ENCODE results near the gene EFNA2. TPM values are rescaled to one million over a fixed set of nuclear protein-coding genes. Genes with fewer than 3 reads are reported as not detected.

Gene EFNA2
- total RNA-seq, 1 experiment from 2014 or later, result not detected

DNA sequence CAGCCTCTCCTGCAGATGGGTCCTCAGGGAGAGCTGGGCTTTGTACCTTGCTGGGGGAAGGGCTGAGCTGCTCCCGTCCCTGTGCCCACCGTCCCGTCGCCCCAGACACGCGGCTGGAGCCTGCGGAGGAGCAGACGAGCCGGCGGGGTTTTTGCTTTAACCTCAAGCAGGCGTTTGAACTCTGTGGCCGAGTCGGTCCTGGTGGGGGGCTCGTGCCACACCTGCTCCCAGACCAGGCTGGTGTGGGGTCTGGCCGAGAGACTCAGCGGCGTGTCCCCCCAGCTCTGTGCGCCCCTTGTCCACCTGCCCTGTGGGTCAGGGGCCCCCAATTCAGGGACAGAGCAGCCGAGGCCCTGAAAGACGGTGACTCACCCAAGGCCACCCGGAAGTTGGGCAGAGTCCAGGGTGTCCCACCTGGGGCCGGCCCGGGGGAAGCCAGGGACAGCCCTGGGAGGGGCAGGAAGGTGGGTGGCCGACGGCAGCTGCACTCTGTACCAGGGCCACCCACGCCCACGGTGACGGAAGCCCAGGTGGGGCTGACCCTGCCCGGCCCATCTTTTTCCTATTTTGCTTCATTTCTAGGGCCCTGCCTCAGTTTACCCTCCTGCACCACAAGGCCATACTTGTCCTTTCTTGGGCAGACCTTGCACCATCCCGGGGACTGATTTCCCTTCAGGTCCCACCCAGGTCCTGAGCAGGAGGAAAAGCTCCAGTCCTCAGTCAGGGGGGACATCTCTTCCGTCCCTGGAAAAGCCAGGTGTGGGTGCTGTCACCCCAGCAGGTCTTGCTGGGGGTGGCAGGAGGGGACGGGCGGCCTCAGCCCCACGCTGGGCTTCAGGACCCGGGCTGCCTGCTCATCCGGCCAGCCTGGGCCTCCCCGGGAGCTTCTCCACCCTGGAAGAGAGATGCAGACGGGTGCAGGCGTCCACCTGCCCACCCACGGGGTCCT lies 5.3 kb downstream of the EFNA2 start:
- H3K27me3 ChIP-seq (ENCODE audit: low read length), result peaks cover 41% of the 10 kb centered on the region
- H4K20me1 ChIP-seq (ENCODE audit: low read length), result no peaks in the 10 kb centered on the region
- BruUV-seq (replicated peaks), result no TSS peak
- CTCF ChIA-PET, result interaction anchor here (0.7 kb wide), 1 partner anchor 118 kb away, joined by 16 read pairs; no protein-coding TSS in a partner anchor
- no peaks in the 10 kb centered on the region for H3K79me2 ChIP-seq (ENCODE audit: low read length)
- H3K9ac ChIP-seq (ENCODE audit: low read length), result no peak overlapping the region
- no peak overlapping the region for H3K4me3 ChIP-seq (ENCODE audit: low read length)
- H3K9me3 ChIP-seq (ENCODE audit: low read length), result no peaks in the 10 kb centered on the region
- H3K9me2 ChIP-seq (replicated peaks; ENCODE audit: low read length), result no peaks in the 10 kb centered on the region
- DNase-seq, result no peak
- no peaks in the 10 kb centered on the region for H3K4me1 ChIP-seq (ENCODE audit: insufficient read depth, low read length)
- ATAC-seq, result no peak
- POLR2A ChIA-PET (ENCODE audit: unreplicated experiment), result interaction anchor here (0.7 kb wide), 1 partner anchor 22 kb away, joined by 5 read pairs; the partner anchor contains the start of gene CIRBP
- TF ChIP-seq CTCF (conservative IDR thresholded peaks at IDR 0.05; ENCODE audit: low read depth, low read length) (no peak), EZH2 (IDR thresholded peaks at IDR 0.05; ENCODE audit: low read length, unreplicated experiment) (no peak), EZH2phosphoT487 (IDR thresholded peaks at IDR 0.05; ENCODE audit: borderline replicate concordance, low read length) (no peak)
- H3K36me3 ChIP-seq (ENCODE audit: low read depth, low read length), result no peaks in the 10 kb centered on the region
- H3F3A ChIP-seq (ENCODE audit: low read length, unreplicated experiment), result no peaks in the 10 kb centered on the region
- no peak overlapping the region for H2AFZ ChIP-seq (ENCODE audit: low read length)
- H3K4me2 ChIP-seq (ENCODE audit: low read length), result no peak overlapping the region
- intact Hi-C loops (cut with micrococcal nuclease), result no loop called here
- H3K27ac ChIP-seq (ENCODE audit: low read length), result no peak overlapping the region

DNA sequence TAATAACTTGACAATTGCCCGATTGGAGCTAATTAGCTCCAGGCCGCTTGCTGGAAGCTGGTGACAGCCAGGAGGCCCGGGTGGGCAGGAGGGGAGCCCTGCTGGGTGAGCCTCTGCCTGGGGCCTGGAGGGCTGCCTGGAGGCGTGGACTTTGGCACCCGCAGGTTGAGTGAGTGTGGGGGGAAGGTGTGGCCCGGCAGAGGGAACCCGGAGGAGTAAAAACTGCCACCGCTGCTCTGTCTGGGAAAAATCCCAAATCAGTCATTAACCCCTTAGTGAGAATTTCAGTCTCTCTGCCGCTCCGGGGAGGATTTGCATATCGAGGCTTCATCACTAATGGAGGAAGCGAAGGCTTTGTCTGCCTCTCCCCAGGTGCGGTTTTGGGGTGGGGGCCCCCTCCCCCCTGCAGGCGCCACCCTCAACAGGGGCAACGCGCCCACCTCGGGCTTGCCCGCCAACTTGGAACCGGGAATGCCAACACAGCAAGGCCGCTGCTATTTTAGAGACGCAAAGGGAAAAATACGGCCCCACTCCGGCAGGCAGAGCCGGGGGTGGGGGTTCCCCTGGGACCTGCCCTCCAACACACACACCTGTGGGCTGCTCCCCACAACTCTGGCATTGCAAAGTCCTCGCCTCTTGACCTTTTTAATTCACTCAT lies 6.2 kb downstream of the EFNA2 start:
- Histone ChIP-seq H3K36me3 (ENCODE audit: low read depth, low read length) (no peaks in the 10 kb centered on the region), H3K4me2 (ENCODE audit: low read length) (peak overlapping the region; percentile 26; the same call in 1 of the 2 replicates), H3F3A (ENCODE audit: low read length, unreplicated experiment) (no peaks in the 10 kb centered on the region), H2AFZ (ENCODE audit: low read length) (no peak overlapping the region), H3K4me1 (ENCODE audit: insufficient read depth, low read length) (no peaks in the 10 kb centered on the region), H3K9ac (ENCODE audit: low read length) (no peak overlapping the region), H3K4me3 (ENCODE audit: low read length) (no peak overlapping the region), H3K79me2 (ENCODE audit: low read length) (no peaks in the 10 kb centered on the region), H3K9me2 (replicated peaks; ENCODE audit: low read length) (no peaks in the 10 kb centered on the region), H3K27ac (ENCODE audit: low read length) (no peak overlapping the region), H4K20me1 (ENCODE audit: low read length) (no peaks in the 10 kb centered on the region), H3K27me3 (ENCODE audit: low read length) (peaks cover 35% of the 10 kb centered on the region), H3K9me3 (ENCODE audit: low read length) (no peaks in the 10 kb centered on the region)
- POLR2A ChIA-PET (ENCODE audit: unreplicated experiment), result interaction anchor here (0.7 kb wide), 1 partner anchor 23 kb away, joined by 5 read pairs; the partner anchor contains the start of gene CIRBP
- no TSS peak for BruUV-seq (replicated peaks)
- no peak for TF ChIP-seq EZH2 (IDR thresholded peaks at IDR 0.05; ENCODE audit: low read length, unreplicated experiment)
- no peak for TF ChIP-seq CTCF (conservative IDR thresholded peaks at IDR 0.05; ENCODE audit: low read depth, low read length)
- DNase-seq (no peak), ATAC-seq (peak; percentile 19; the same call in 1 of the 2 replicates)
- intact Hi-C loops (cut with micrococcal nuclease), result no loop called here
- CTCF ChIA-PET, result interaction anchor here (0.7 kb wide), 1 partner anchor 118 kb away, joined by 16 read pairs; no protein-coding TSS in a partner anchor

Data from PC-3 (cell line).